HG03095 (cell line): ENCODE data around the gene LIMK2.
"Not testable (repeated sequence)": the region's sequence is repeated elsewhere in the genome, so short reads cannot be mapped to it uniquely, and the experiment has no call there.

Source experiments
- ATAC-seq: cut with Tn5 transposase; IDR thresholded peaks from one replicate; pipeline ENCODE4 v1.9.1; 2021; ENCODE audit warnings: moderate library complexity; ENCODE audit not compliant: unreplicated experiment

LIMK2 gene

DNA sequence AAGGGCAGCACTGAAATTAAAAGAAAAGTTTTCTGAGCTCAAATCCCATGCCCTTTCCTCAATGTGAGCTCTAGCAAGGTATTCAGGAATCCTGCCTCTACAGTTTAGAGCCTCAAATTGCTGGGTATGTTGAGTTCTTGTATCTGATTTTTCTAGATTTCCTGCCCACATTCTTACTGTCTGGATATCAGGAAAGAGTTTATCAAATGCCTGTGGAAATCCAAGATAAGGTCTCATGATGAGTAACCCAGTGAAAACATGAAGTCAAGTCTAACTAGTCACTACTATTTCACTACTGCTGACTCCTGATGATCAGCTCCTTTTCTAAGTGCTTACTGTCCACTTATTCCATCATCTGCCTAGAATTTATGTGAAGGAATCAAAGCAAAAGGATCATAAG is 29.8 kb downstream of the LIMK2 start:
- no peak for ATAC-seq

GRCh38 chr22:31243339-31244045 is 31.4 kb downstream of the LIMK2 start:
- no peak for ATAC-seq

GRCh38 chr22:31244046-31244942 is 32.2 kb downstream of the LIMK2 start:
- ATAC-seq, result no peak

DNA sequence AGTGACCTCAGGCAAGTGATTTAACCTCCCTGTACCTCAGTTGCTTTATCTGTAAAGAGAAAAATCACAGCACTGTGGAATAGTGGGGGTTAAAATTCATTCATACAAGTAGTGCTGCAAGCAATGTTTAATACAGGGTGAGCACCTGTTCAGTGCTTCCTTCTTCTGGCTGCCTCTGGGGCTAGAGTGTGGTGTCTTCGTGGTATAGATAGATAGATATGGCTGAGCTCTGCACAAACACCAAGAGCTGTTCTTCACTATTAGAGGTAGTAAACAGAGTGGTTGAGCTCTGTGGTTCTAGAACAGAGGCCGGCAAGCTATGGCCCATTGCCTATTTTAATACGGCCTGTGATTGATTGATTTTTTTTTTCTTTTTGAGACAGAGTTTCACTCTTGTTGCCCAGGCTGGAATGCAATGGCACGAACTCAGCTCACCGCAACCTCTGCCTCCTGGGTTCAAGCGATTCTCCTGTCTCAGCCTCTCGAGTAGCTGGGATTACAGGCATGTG is 32.9 kb downstream of the LIMK2 start:
- no peak for ATAC-seq

- not testable (repeated sequence) for ATAC-seq
Observed at GRCh38 chr22:31245998-31246397, 33.9 kb downstream of the LIMK2 start.

DNA sequence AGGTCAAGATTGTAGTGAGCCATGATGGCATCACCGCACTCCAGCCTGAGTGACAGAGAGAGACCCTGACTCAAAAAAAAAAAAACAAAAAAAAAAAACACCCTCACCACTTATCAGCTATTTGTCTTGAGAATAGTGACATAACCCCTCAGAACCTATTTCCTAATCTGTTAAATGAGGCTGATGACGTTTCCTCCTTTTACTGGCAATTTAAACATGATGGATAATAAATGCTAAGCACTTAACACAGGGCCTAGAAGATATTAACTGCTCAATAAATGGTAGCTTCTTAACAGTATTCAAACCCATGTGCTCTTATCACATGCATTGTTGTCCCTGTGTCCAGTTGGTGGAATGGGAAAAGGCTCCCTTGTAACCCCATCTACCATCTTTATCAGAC is 34.6 kb downstream of the LIMK2 start:
- no peak for ATAC-seq

DNA sequence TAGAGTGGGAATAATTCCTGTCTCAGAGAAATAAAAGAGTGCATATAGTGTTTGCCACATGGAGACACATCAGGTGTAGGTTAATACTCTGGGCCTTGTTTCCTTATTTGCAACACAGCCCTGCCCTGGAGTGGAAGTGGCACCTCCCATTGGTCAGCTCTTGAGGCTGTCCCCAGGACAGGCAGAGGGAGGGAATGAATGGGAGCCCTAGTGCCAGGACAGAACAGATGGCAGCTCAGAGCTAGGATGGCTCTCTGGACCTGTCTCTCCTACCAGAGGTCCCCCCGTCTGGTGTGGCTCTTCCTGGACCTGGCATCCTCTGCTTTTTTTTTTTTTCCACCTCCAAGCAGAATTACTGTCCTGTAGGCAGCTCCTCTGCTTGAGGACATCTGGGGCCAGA is 35.6 kb downstream of the LIMK2 start:
- ATAC-seq, result no peak

DNA sequence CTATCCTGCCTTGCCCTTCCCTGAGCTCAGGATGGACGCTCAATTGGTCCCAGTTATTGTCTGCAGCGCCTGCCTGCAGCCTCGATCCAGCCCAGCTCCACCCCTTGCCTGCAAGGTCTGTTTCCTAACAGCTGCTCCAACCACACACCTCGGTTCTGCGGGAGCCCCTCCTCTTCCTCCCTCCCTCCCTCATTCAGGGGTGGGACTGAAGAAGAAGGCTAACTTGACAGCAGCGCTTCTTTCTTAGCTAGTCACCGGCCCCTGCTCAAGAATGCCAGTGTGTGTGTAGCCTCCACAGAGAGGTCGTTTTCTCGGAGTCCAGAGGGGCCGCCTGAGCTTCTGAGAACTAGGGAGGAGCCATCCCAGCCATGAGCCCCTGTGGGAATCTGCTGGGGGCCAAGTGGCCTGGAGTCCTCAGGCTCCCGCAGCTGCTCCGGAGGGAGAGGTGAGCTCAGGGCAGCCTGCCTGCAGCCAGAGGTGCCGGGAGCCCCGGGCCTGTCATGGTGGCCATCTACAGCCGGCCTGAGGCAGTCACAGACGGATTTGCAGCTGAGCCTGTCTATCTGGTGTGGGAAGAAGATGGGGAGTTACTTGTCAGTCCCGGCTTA is 36.1 kb downstream of the LIMK2 start:
- no peak for ATAC-seq

GRCh38 chr22:31248965-31249958 is 37.2 kb downstream of the LIMK2 start:
- ATAC-seq, result no peak

DNA sequence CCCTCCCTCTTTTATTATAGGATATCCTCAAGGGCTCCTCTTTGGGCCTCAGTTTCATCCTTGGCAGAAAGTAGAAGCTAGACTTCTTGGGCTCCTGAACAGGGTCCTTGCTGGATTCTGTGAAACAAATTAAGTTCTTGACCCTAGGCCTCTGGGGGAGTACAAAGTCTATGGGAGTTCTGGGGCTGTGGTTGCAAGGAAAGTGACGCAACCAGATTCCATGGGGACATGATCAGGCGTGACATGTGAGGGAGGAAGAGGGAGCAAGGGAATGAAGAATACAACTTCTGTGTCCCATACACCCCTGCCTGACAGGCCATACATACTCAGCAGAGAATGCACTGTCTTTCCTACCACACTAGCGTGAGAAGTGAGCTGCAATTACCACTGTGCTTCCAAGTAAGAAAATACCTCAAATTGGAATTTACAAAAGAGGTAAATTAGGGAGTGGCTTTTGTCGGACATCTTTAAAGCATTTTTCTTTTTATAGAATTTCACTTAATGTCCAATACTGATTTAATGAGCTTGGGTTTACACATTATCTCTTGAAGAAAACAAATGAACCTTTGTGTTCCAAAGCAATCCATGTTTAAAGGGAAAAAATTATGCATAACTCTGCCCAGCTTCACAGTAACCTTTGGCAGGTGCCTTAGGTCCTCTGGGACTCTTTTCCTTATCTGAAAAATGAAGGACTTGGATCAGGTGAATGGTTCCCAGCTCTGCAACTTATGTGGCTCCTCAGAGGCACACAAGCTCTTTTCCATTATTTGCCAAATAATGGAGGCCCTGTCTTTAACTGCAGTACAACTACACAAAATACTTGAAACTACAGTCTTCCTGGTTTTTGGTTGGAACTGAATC is 38.9 kb downstream of the LIMK2 start:
- ATAC-seq, result no peak

DNA sequence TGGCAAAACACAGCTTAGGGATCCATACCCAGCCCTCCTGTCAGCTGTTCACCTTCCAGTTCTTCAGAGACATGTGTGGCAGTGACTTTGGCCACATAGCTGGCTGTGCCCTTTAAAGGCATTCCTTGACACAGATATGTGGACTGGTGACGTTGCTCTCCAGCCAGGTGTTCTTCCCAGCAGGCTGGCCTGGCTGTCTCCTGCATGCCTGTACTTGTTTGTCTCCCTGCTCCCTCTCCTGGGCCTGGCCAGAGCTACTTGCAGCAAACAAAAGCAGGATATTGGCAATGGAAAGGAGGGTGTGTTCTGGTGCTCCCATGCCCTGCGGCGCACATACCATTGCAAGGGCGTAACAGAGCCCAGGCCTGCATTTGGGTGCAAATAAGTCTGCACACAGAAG is 41.9 kb downstream of the LIMK2 start:
- no peak for ATAC-seq

- ATAC-seq, result no peak
Observed at GRCh38 chr22:31259798-31260473, 47.8 kb downstream of the LIMK2 start.

DNA sequence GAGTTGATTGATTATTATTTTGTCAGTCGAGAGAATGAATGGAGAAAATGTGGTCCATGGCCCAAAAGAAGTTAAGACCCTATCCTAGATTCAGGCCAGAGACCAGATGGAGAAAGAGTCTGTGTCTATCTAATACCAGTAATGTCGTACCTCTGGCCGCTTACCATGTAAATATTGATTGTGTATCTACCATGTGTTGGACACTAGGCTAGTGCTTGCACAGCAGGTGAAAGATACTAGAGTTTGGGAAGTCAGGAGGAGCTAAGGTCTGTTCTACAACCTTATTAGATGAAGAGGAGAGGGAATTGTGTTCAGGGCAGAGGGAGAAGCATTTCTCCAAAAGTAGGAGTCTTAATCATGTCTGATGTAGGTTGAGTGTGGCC is 48.4 kb downstream of the LIMK2 start:
- no peak for ATAC-seq

GRCh38 chr22:31262312-31263133 is 50.4 kb downstream of the LIMK2 start:
- no peak for ATAC-seq

- ATAC-seq, result no peak
Observed at GRCh38 chr22:31263896-31264640, 52.0 kb downstream of the LIMK2 start.

GRCh38 chr22:31268281-31268680 is 56.2 kb downstream of the LIMK2 start:
- no peak for ATAC-seq

GRCh38 chr22:31269892-31270579 is 57.9 kb downstream of the LIMK2 start:
- no peak for ATAC-seq
